K562 (cell line): Measurements from ENCODE around the gene HBG1. TPM values are rescaled to one million over a fixed set of nuclear protein-coding genes. Genes with fewer than 3 reads are reported as not detected.

Experiments
- ARNT ChIP-seq, 2 experiments: fragments of 450-650 bp; IDR thresholded peaks; 2 replicates each; pipeline ENCODE4 v1.6.1; 2016; ENCODE audit warnings: mild to moderate bottlenecking in 1 of 2
- COPS2 ChIP-seq: fragments of 450-650 bp; conservative IDR thresholded peaks from 2 replicates; pipeline ENCODE4 v1.6.1; 2016; ENCODE audit warnings: mild to moderate bottlenecking, moderate library complexity
- EWSR1 ChIP-seq: fragments of 450-650 bp; IDR thresholded peaks from 2 replicates; pipeline ENCODE4 v1.6.1; 2018; ENCODE audit warnings: borderline replicate concordance, mild to moderate bottlenecking, low read depth, moderate library complexity; ENCODE audit not compliant: partially characterized antibody
- FOSL1 ChIP-seq: fragments of 200-800 bp; sonication (Bioruptor generic); conservative IDR thresholded peaks from 2 replicates; pipeline ENCODE4 v1.6.1; 2016; ENCODE audit warnings: missing genetic modification characterization, missing compliant biosample characterization
- MAFF ChIP-seq: IDR thresholded peaks from 2 replicates; pipeline ENCODE4 v1.6.1; 2012; ENCODE audit warnings: low read length, improper control_type of control experiment
- MAZ ChIP-seq, 2 experiments: fragments of 450-650 bp in 1 of 2; sonication (generic) in 1 of 2; formaldehyde crosslinking; IDR thresholded peaks in 1 of 2; conservative IDR thresholded peaks in 1 of 2; 2 replicates each; pipeline versions ENCODE4 v1.4.0 to v1.5.0; 2020; ENCODE audit warnings: mild to moderate bottlenecking in 1 of 2, missing genetic modification reagents in 1 of 2
- PHF8 ChIP-seq: fragments of 200-600 bp; sonication (generic); IDR thresholded peaks from 2 replicates; pipeline ENCODE4 v1.6.1; 2012; ENCODE audit warnings: mixed run types, mild to moderate bottlenecking, inconsistent platforms, low read length, moderate library complexity, borderline replicate concordance
- POLR3A ChIP-seq: IDR thresholded peaks from 2 replicates; pipeline ENCODE4 v1.6.1; 2011; ENCODE audit warnings: borderline replicate concordance, mild to moderate bottlenecking, moderate library complexity; ENCODE audit not compliant: insufficient read length, insufficient read depth; ENCODE audit errors: extremely low read depth
- RAD51 ChIP-seq: fragments of 450-650 bp; IDR thresholded peaks from 2 replicates; pipeline ENCODE4 v1.7.1; 2016; ENCODE audit warnings: low read depth, mild to moderate bottlenecking, borderline replicate concordance
- RB1 ChIP-seq: fragments of 450-650 bp; IDR thresholded peaks from 2 replicates; pipeline ENCODE4 v1.6.1; 2017; ENCODE audit warnings: low read depth, mild to moderate bottlenecking
- RBFOX2 ChIP-seq: fragments of 200-400 bp; formaldehyde crosslinking; IDR thresholded peaks from 2 replicates; pipeline ENCODE4 v1.6.1; 2017; ENCODE audit warnings: low read depth, mild to moderate bottlenecking, low read length, moderate library complexity
- RBM22 ChIP-seq: fragments of 200-400 bp; formaldehyde crosslinking; IDR thresholded peaks from 2 replicates; pipeline ENCODE4 v1.6.1; 2018; ENCODE audit warnings: low read length, low read depth; ENCODE audit not compliant: poor library complexity, severe bottlenecking
- SREBF2 ChIP-seq: sonication (generic); formaldehyde crosslinking; IDR thresholded peaks from 2 replicates; pipeline ENCODE4 v1.4.0; 2020; ENCODE audit warnings: mild to moderate bottlenecking, missing genetic modification reagents
- TAF7 ChIP-seq: fragments of 450-650 bp; IDR thresholded peaks from 2 replicates; pipeline ENCODE4 v1.6.1; 2016; ENCODE audit warnings: missing genetic modification characterization, missing compliant biosample characterization
- XRCC3 ChIP-seq: fragments of 450-650 bp; IDR thresholded peaks from 2 replicates; pipeline ENCODE4 v1.6.1; 2017; ENCODE audit warnings: mild to moderate bottlenecking, moderate library complexity
- ZFX ChIP-seq: sonication (generic); formaldehyde crosslinking; IDR thresholded peaks from 2 replicates; pipeline ENCODE4 v1.8.0; 2022; ENCODE audit warnings: mild to moderate bottlenecking, missing genetic modification reagents, moderate library complexity
- ZNF134 ChIP-seq: fragments of 250-450 bp; sonication (Bioruptor Pico); conservative IDR thresholded peaks from 2 replicates; pipeline ENCODE4 v1.4.0; 2020
- ZNF197 ChIP-seq: fragments of 200-800 bp; sonication (Bioruptor generic); IDR thresholded peaks from 2 replicates; pipeline ENCODE4 v1.6.1; 2016; ENCODE audit warnings: low read depth, missing genetic modification characterization, missing compliant biosample characterization
- ZNF668 ChIP-seq: fragments of 250-450 bp; sonication (Bioruptor Pico); IDR thresholded peaks from 2 replicates; pipeline ENCODE4 v1.8.0; 2022; ENCODE audit warnings: mild to moderate bottlenecking, inconsistent platforms
- polyA plus RNA-seq, 8 experiments: library from polyadenylated mRNA; depleted of rRNA in 4 of 8; stranded (reverse) in 5 of 8; unstranded in 3 of 8; fragments of >200 nt; fragmentation: Nextera tagmentation in 2 of 8; fragmentation: Illumina TruSeq in 1 of 8; extraction: Ambion mirVana in 2 of 8; extraction: Trizol in 1 of 8; gene quantifications; 2 replicates each; pipeline versions ENCODE4 v1.2.1 to v1.2.3, GENCODE V29; 2011 to 2014; ENCODE audit warnings: inconsistent platforms in 1 of 8, missing spikeins in 1 of 8
- total RNA-seq, 7 experiments: library from RNA; depleted of rRNA in 6 of 7; stranded (reverse); fragments of >200 nt in 6 of 7; fragmentation: Illumina TruSeq in 2 of 7; extraction: Trizol in 2 of 7; gene quantifications; 2 replicates each; pipeline versions ENCODE4 v1.2.1 to v1.2.3, GENCODE V29; 2011 to 2021; ENCODE audit warnings: low replicate concordance in 1 of 7
- TF ChIP-seq, protein P1 (sequence below): conservative IDR thresholded peaks from 2 replicates; pipeline ENCODE4 v1.6.1; 2011; ENCODE audit warnings: low read depth, mild to moderate bottlenecking, low read length; ENCODE audit not compliant: control insufficient read depth
- TF ChIP-seq, protein P2 (sequence below): IDR thresholded peaks from 3 replicates; pipeline ENCODE4 v1.6.1; 2011; ENCODE audit warnings: borderline replicate concordance, mild to moderate bottlenecking; ENCODE audit not compliant: insufficient read length, insufficient read depth
- TF ChIP-seq, protein P3 (sequence below): IDR thresholded peaks from 2 replicates; pipeline ENCODE4 v1.6.1; 2014; ENCODE audit warnings: antibody characterized with exemption
- TF ChIP-seq, protein P4 (sequence below): fragments of 250-450 bp; sonication (Bioruptor Pico); IDR thresholded peaks from 2 replicates; pipeline ENCODE4 v1.8.0; 2022; ENCODE audit warnings: inconsistent platforms, mild to moderate bottlenecking, moderate library complexity, borderline replicate concordance

Gene HBG1
- total and polyA plus RNA-seq, 9 of the 15 experiments (the other 6 are each of a cell fraction or from before 2014, with no cell fraction given) = 1,066 to 16,338 (median 4,898) TPM

DNA sequence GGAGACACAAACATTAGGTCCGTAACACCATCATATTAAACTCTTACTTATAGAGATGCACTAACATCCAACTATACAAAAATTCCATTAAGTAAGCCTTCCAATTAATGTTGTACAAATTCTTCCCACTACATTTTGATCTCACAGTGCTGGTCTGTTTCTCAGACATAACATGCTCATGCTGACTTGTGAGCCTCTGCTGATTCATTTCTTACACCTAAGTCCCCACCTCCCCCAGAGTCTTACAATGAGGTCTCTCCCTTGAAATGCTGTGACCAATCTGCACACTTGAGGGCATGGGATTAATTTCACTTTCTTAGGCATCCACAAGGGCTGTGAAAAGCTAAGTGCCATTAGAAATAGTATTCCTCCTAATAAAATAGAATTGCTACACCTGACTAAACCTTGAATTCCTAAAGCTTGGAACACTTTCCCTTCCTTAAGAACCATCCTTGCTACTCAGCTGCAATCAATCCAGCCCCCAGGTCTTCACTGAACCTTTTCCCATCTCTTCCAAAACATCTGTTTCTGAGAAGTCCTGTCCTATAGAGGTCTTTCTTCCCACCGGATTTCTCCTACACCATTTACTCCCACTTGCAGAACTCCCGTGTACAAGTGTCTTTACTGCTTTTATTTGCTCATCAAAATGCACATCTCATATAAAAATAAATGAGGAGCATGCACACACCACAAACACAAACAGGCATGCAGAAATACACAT is 2.0 kb downstream of the HBG1 start (continued):
- TF ChIP-seq POLR3A = no peak
- TF ChIP-seq ZNF197 = no peak
- no peak for TF ChIP-seq XRCC3
- TF ChIP-seq FOSL1 = peak; percentile 55; the same call in 1 of the 2 replicates
- TF ChIP-seq MAFF = no peak
- TF ChIP-seq RBM22 = no peak
- peak; percentile 30 for TF ChIP-seq EWSR1
- TF ChIP-seq MAZ (CRISPR knock-in tag; conservative IDR thresholded peaks at IDR 0.05 in 1 of 2, IDR thresholded peaks at IDR 0.05 in 1 of 2) = peak in 1 of 2 experiments; percentile 56; a peak in 1 of 4 replicates
- TF ChIP-seq, protein P1, sequence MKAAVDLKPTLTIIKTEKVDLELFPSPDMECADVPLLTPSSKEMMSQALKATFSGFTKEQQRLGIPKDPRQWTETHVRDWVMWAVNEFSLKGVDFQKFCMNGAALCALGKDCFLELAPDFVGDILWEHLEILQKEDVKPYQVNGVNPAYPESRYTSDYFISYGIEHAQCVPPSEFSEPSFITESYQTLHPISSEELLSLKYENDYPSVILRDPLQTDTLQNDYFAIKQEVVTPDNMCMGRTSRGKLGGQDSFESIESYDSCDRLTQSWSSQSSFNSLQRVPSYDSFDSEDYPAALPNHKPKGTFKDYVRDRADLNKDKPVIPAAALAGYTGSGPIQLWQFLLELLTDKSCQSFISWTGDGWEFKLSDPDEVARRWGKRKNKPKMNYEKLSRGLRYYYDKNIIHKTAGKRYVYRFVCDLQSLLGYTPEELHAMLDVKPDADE = no peak
- TF ChIP-seq RB1 = no peak
- peak; percentile 33 for TF ChIP-seq RBFOX2
- no peak for TF ChIP-seq SREBF2
- TF ChIP-seq ZNF134 (CRISPR knock-in tag) = no peak
- TF ChIP-seq TAF7 (tag) = no peak
- TF ChIP-seq PHF8 = no peak
- TF ChIP-seq, protein P2, sequence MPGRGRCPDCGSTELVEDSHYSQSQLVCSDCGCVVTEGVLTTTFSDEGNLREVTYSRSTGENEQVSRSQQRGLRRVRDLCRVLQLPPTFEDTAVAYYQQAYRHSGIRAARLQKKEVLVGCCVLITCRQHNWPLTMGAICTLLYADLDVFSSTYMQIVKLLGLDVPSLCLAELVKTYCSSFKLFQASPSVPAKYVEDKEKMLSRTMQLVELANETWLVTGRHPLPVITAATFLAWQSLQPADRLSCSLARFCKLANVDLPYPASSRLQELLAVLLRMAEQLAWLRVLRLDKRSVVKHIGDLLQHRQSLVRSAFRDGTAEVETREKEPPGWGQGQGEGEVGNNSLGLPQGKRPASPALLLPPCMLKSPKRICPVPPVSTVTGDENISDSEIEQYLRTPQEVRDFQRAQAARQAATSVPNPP = no peak
- TF ChIP-seq COPS2 = no peak
- no peak for TF ChIP-seq RAD51
- TF ChIP-seq, protein P3, sequence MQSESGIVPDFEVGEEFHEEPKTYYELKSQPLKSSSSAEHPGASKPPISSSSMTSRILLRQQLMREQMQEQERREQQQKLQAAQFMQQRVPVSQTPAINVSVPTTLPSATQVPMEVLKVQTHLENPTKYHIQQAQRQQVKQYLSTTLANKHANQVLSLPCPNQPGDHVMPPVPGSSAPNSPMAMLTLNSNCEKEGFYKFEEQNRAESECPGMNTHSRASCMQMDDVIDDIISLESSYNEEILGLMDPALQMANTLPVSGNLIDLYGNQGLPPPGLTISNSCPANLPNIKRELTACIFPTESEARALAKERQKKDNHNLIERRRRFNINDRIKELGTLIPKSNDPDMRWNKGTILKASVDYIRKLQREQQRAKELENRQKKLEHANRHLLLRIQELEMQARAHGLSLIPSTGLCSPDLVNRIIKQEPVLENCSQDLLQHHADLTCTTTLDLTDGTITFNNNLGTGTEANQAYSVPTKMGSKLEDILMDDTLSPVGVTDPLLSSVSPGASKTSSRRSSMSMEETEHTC = no peak
- TF ChIP-seq ARNT (IDR thresholded peaks at IDR 0.05) = no peak
- TF ChIP-seq ZFX (CRISPR knock-in tag) = no peak
- TF ChIP-seq, protein P4, sequence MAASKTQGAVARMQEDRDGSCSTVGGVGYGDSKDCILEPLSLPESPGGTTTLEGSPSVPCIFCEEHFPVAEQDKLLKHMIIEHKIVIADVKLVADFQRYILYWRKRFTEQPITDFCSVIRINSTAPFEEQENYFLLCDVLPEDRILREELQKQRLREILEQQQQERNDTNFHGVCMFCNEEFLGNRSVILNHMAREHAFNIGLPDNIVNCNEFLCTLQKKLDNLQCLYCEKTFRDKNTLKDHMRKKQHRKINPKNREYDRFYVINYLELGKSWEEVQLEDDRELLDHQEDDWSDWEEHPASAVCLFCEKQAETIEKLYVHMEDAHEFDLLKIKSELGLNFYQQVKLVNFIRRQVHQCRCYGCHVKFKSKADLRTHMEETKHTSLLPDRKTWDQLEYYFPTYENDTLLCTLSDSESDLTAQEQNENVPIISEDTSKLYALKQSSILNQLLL (CRISPR knock-in tag) = no peak
- TF ChIP-seq ZNF668 (CRISPR knock-in tag) = no peak
